GM21619 (cell line): ENCODE results near the gene SWT1.
"Not testable (repeated sequence)": the region's sequence is repeated elsewhere in the genome, so short reads cannot be mapped to it uniquely, and the experiment has no call there.

Experiments used
- ATAC-seq: cut with Tn5 transposase; IDR thresholded peaks from one replicate; pipeline ENCODE4 v1.9.1; 2021; ENCODE audit not compliant: unreplicated experiment

Gene SWT1

DNA sequence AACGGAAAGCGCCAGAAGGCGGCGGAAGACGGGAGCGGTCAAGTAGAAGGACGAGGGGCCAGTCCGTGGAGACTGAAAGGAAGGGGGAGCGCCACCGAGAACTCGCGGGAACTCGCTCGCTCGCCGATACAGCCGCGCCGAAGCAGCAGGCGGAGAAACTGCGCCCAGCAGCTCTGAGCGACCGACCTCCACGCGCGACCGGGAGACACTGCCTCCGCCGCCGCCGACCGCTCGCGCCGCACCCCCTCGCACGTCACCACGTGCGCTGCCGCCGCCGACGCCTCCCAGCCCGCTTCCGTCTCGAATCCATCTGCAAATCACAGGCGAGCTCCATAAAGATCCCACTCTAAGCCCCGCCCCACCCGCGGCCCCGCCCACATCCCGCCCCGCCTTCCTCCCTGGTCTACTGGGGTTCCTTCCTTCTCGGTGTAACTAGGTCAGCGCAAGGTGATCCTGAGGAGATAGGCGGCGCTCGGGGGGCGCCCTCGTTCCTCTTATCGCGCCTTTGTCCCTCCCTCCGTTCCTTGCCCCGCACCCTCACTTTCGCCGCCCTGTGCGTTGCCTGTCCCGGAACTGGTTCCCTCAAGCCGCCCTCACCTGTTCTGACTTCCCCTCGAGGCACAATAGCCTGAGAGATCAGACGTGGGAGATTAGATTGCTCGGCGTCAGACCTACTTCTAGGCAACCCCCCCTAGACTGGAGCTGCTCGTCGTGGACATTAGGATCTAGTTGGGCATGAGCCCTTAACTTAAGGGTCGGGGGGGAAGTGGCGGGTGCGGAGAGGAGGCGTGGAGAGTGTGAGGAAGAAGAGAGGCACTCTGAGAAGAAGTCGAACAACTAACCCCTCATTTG lies 160.3 kb downstream of the SWT1 start, which contains the start of gene IVNS1ABP:
IVNS1ABP (minus strand) TSS at position 210 of the 852 bp plus-strand sequence. CDS start 7,750 bp downstream, outside the sequence.
- peak; percentile 69 for ATAC-seq

- ATAC-seq, result peak; percentile 36
Observed at GRCh38 chr1:185317886-185318310, 160.9 kb downstream of the SWT1 start.

GRCh38 chr1:185318431-185319138 lies 161.6 kb downstream of the SWT1 start:
- no peak for ATAC-seq

GRCh38 chr1:185319139-185319475 lies 162.1 kb downstream of the SWT1 start:
- ATAC-seq, result no peak

DNA sequence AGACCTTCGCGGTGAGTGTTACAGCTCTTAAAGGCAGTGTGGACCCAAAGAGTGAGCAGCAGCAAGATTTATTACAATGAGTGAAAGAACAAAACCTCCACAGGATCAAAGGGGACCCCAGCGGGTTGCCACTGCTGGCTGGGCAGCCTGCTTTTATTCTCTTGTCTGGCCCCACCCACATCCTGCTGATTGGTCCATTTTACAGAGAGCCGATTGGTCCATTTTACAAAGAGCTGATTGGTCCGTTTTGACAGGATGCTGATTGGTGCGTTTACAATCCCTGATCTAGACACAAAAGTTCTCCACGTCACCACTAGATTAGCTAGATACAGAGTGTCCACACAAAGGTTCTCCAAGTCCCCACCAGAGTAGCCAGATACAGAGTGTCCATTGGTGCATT lies 164.1 kb downstream of the SWT1 start:
- not testable (repeated sequence) for ATAC-seq

DNA sequence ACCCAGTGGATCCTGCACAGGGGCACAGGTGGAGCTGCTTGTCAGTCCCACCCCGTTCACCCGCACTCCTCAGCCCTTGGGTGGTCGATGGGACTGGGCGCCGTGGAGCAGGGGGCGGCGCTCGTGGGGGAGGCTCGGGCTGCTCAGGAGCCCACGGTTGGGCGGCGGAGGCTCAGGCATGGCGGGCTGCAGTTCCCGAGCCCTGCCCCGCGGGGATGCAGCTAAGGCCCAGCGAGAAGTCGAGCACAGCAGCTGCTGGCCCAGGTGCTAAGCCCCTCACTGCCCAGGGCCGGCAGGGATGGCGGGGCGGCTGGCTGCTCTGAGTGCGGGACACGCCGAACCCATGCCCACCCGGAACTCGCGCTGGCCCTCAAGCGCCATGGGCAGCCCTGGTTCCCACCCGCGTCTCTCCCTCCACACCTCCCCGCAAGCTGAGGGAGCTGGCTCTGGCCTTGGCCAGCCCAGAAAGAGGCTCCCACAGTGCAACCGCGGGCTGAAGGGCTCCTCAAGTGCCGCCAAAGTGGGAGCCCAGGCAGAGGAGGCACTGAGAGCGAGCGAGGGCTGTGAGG lies 164.8 kb downstream of the SWT1 start:
- not testable (repeated sequence) for ATAC-seq

DNA sequence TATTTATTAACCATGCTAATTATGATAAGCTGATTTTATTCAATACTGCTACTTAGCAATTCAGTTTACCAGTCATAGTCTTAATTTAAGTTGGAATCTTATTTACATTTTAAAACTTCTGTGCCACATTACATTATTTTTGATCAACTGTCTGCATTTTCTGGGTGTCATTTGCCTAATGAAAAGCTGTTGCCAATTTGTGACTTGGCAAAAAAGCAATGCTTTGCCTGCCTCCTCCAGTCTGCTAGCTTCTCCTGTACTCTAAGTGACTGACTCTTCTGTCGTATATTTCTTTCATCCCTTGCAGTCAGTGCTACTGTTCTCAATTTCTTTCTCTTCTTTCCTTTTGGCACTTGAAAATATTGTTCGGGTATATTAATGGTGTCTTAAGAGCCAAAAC lies 165.7 kb downstream of the SWT1 start:
- no peak for ATAC-seq

DNA sequence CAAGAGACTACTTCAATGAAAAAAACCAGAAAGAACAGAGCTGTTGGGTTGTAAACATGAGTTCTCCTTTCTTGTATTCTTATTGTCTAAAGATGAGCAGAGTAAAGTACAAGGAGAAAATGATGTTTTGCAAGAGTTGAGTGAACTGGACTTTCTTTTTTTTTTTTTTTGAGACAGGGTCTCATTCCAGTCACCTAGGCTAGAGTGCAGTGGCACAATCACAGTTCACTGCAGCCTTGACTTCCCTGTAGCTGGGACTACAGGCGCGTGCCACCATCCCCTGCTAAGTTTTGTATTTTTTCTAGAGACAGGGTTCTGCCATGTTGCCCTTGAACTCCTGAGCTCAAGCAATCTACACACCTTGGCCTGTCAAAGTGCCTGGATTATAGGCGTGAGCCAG lies 167.2 kb downstream of the SWT1 start:
- ATAC-seq, result no peak

- no peak for ATAC-seq
Observed at GRCh38 chr1:185325413-185325812, 168.4 kb downstream of the SWT1 start.

GRCh38 chr1:185328255-185328654 lies 171.3 kb downstream of the SWT1 start:
- ATAC-seq, result no peak

- ATAC-seq, result no peak
Observed at GRCh38 chr1:185334182-185334581, 177.2 kb downstream of the SWT1 start.

DNA sequence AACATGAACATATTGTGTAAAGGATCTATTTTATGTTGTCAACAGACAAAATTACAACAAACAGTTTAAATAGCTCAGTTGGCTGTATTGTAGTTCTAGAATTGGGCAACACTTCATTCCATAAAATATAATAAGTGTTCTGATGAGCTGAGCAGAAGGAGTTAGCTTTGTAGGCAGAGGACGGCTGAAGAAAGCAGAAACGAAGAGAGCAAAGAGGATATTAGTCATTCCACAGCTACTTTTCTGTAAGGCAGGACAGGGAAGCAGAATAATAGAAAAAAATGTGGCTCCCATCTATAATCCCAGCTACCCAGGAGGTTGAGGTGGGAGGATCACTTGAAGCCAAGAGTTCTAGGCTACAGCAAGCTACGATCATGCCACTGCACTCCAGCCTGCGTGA lies 180.3 kb downstream of the SWT1 start:
- ATAC-seq, result no peak

- ATAC-seq, result peak; percentile 98
Observed at GRCh38 chr1:185338719-185339622, 182.0 kb downstream of the SWT1 start.

DNA sequence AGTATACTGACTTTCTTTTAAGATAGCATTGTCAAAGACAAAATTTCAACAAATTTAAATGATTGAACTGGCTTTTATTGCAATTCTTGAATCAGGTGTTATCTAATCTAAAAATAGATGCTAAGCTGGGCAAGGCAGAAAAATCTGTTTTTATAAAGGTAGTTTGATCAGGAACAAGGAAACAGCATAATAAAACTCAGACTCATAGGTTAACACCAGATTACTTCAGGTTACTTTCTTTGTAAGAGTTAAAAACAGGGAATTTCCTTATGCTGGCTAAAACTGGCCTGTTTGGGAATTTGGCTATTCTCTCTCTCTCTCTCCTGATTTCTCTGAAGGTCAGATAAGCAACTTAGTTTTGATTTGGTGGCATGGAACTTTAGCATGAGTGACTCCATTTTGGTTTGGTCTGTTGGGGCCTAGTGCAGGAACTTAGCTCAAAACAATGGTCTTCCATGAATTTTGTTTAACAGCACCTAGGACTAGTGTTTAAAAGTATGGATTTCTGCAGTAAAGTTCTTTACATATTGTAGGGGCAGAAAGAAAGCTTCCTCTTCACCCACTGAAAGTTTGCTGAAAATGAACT lies 184.3 kb downstream of the SWT1 start:
- ATAC-seq, result no peak
